ENCODE results near the gene ODF4.

- TF ChIP-seq YY1 (IDR thresholded peaks at IDR 0.05; ENCODE audit: insufficient read depth, insufficient read length) (no peak), ZNF274 (IDR thresholded peaks at IDR 0.05; ENCODE audit: low read depth, low read length) (no peak)
Measured at GRCh38 chr17:8322061-8322460, 17.6 kb upstream of the ODF4 start.

Measured in NT2/D1 (cell line).